ENCODE measurements around the gene NHP2. TPM values are rescaled to one million over a fixed set of nuclear protein-coding genes. Genes with fewer than 3 reads are reported as not detected.

The NHP2 gene
- total RNA-seq, 2 experiments from 2014 or later: 244 TPM

DNA sequence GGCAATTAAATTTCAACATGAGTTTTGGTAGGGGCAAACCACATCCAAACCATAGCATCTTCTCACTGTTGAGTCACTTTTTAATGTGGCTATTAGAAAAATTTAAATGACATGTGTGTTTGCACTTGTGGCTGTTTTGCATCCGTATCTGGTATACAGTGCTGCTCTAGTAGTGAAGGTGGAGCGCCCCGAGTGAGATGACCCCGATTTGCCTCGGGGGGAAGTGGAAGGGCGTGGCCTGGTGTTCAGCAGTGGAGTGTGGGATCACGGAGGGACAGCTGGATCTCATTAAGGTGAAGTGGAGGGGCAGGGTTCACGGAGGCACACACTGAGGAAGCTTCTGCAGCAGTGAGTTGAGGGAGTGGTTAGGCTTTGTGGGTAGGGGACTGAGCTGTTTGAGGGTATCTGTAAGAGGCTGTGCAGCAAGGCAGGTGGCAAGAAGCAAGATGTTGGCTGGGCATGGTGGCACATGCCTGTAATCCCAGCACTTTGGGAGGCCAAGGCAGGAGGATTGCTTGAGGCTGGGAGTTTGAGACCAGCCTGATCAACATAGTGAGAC lies 39.6 kb upstream of the NHP2 start:
- H3K9me3 Mint-ChIP-seq (ENCODE audit: low read depth): no peaks in the 10 kb centered on the region
- ChIA-PET POLR2A (interaction anchor here (0.6 kb wide), 1 partner anchor 1824 kb away, joined by 4 read pairs; no protein-coding TSS in a partner anchor), CTCF (no interaction called here)
- H3K36me3 Mint-ChIP-seq (ENCODE audit: low read depth): no peaks in the 10 kb centered on the region
- peaks cover 3% of the 10 kb centered on the region for H3K4me1 Mint-ChIP-seq
- no peak overlapping the region for H3K27ac Mint-ChIP-seq
- H3K4me3 Mint-ChIP-seq: no peak overlapping the region
- intact Hi-C loops (cut with DNase I, micrococcal nuclease): no loop called here
- DNase-seq (no peak), ATAC-seq (no peak)
- H3K27me3 Mint-ChIP-seq: peaks cover 20% of the 10 kb centered on the region

DNA sequence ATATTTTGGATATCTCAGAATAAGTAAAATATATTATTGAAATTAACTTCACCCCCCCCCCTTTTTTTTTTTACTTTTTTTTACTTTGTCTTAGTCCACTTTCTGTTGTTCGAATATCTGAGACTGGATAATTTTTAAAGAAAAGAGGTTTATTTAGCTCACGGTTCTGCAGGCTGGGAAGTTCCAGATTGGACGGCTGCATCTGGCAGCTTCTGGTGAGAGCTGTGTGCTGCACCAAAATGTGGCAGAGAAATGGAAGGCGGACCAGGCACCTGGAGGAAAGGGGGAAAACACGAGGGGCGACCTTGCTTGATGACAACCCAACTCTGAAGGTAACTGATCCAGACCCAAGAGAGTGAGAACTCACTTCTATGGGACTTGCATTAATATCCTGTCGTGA lies 39.1 kb upstream of the NHP2 start:
- ChIA-PET CTCF (no interaction called here), POLR2A (no interaction called here)
- H3K27ac Mint-ChIP-seq: no peak overlapping the region
- intact Hi-C loops (cut with DNase I, micrococcal nuclease): no loop called here
- ATAC-seq (no peak), DNase-seq (no peak)
- no peaks in the 10 kb centered on the region for H3K36me3 Mint-ChIP-seq (ENCODE audit: low read depth)
- no peaks in the 10 kb centered on the region for H3K9me3 Mint-ChIP-seq (ENCODE audit: low read depth)
- peaks cover 3% of the 10 kb centered on the region for H3K4me1 Mint-ChIP-seq
- no peak overlapping the region for H3K4me3 Mint-ChIP-seq
- peaks cover 21% of the 10 kb centered on the region for H3K27me3 Mint-ChIP-seq

DNA sequence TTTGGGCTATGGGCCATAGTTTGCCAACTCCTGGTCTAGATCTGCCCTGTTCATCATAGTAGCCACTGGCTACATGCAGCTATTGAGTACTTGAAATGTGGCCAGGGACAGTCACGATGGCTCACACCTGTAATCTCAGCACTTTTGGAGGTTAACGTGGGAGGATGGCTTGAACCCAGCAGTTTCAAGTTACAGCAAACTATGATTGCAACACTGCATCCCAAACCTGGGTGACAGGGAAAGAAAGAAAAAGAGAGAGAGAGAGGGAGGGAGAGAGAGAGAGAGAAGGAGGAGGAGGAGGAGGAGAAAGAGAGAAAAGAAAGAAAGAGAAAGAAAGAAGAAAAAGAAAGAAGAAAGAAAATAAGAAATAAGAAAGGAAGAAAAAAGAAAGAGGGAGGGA lies 38.6 kb upstream of the NHP2 start:
- POLR2A ChIA-PET: no interaction called here
- intact Hi-C loops (cut with DNase I, micrococcal nuclease): no loop called here
- no peak overlapping the region for H3K4me3 Mint-ChIP-seq
- peaks cover 21% of the 10 kb centered on the region for H3K27me3 Mint-ChIP-seq
- no peaks in the 10 kb centered on the region for H3K36me3 Mint-ChIP-seq (ENCODE audit: low read depth)
- no peaks in the 10 kb centered on the region for H3K9me3 Mint-ChIP-seq (ENCODE audit: low read depth)
- DNase-seq (no peak), ATAC-seq (no peak)
- CTCF ChIA-PET: no interaction called here
- H3K27ac Mint-ChIP-seq: no peak overlapping the region
- H3K4me1 Mint-ChIP-seq: peaks cover 3% of the 10 kb centered on the region

DNA sequence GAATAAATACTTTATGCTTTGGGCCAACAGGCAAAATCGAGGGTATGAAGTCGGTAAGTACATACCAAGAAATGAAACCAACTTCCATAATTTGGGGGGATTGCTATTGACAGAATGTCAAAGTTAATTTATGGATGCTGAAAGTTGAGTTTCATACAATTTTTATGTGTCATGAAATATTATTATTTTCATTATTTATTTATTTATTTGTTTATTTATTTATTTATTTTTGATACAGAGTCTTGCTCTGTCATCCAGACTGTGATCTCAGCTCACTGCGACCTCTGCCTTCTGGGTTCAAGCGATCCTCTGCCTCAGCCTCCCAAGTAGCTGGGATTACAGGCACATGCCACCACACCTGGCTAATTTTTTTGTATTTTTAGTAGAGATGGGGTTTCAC lies 38.0 kb upstream of the NHP2 start:
- no peaks in the 10 kb centered on the region for H3K36me3 Mint-ChIP-seq (ENCODE audit: low read depth)
- no peak overlapping the region for H3K4me3 Mint-ChIP-seq
- no peak overlapping the region for H3K27ac Mint-ChIP-seq
- H3K27me3 Mint-ChIP-seq: peaks cover 21% of the 10 kb centered on the region
- H3K9me3 Mint-ChIP-seq (ENCODE audit: low read depth): no peaks in the 10 kb centered on the region
- intact Hi-C loops (cut with DNase I, micrococcal nuclease): no loop called here
- DNase-seq (no peak), ATAC-seq (no peak)
- peaks cover 3% of the 10 kb centered on the region for H3K4me1 Mint-ChIP-seq
- CTCF ChIA-PET: no interaction called here
- POLR2A ChIA-PET: no interaction called here

DNA sequence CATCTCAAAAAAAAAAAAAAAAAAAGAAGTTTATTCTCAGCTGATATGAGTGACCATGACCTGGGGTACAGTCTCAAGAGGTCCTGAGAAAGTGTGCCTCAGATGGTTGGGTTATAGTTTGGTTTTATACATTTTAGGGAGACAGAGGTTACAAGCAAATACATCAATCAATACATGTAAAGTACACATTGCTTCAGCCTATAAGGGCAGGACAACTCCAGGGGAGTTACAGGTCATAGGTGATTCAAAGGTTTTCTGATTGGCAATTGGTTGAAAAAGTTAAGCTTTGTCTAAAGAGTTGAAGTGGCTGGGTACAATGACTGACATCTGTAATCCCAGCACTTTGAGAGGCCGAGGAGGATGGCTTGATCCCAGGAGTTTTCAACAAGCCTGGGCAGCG lies 35.7 kb upstream of the NHP2 start:
- no peaks in the 10 kb centered on the region for H3K9me3 Mint-ChIP-seq (ENCODE audit: low read depth)
- no peak overlapping the region for H3K4me3 Mint-ChIP-seq
- CTCF ChIA-PET: interaction anchor here (1.4 kb wide), 1 partner anchor 18 kb away, joined by 4 read pairs; no protein-coding TSS in a partner anchor
- H3K27me3 Mint-ChIP-seq: peaks cover 19% of the 10 kb centered on the region
- H3K36me3 Mint-ChIP-seq (ENCODE audit: low read depth): no peaks in the 10 kb centered on the region
- peaks cover 3% of the 10 kb centered on the region for H3K4me1 Mint-ChIP-seq
- intact Hi-C loops (cut with DNase I, micrococcal nuclease): no loop called here
- DNase-seq: no peak
- H3K27ac Mint-ChIP-seq: no peak overlapping the region
- ATAC-seq: no peak
- POLR2A ChIA-PET: interaction anchor here (0.6 to 0.8 kb wide), 2 partner anchors 9 to 15 kb away, joined by 3 read pairs; partner anchors contain the start of gene HNRNPAB

DNA sequence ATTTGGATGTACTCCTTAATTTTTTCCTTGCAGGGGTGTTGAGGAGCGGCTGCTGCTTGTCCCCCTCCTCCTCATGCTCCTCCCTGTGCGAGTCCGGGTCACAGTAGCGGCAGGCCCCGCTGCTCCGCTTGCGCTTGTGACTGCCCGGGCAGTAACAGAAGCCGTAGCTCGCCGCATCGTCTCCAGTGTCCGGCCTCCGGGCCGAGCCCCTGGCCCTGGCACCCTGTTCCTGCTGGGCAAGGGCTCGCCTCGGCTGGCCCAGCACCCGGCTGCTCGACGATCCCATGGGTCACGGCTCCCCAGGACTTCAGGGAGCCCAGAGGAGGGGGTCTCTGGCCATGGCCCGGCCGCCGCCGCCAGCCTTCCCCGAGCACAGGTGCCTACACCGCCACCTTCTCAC lies 33.3 kb upstream of the NHP2 start, which contains the start of gene GMCL2:
Gene GMCL2 (minus strand): TSS at position 358 of the 400 bp plus-strand sequence. CDS start 72 bp downstream, at position 286.
- Mint-ChIP-seq H3K9me3 (ENCODE audit: low read depth) (no peaks in the 10 kb centered on the region), H3K27me3 (peaks cover 9% of the 10 kb centered on the region), H3K4me1 (peaks cover 6% of the 10 kb centered on the region), H3K27ac (no peak within 1 kb of the TSS), H3K36me3 (ENCODE audit: low read depth) (no peaks in the 10 kb centered on the region), H3K4me3 (no peak within 1 kb of the TSS)
- DNase-seq (no peak), ATAC-seq (no peak)
- CTCF ChIA-PET: no interaction called here
- POLR2A ChIA-PET: no interaction called here
- intact Hi-C loops (cut with DNase I, micrococcal nuclease): no loop called here

DNA sequence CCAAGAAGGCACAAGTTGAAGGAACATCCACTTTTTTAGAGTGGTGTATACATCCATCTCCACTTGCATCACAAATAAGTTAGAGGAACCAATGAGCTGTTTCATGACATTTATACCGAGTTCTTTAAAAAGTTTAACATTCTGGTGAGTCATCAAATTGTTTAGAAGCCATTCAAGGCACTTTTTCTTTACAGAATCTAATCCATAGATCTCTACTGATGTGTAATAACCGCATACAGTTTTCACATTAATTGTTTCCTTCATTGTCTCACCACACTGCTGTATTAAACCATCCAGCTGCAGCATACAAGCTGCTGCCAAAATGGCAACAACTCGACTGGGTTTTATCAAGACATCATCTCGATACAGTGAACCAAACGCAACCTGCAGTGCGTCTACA lies 32.7 kb upstream of the NHP2 start:
- intact Hi-C loops (cut with DNase I, micrococcal nuclease): no loop called here
- Mint-ChIP-seq H3K36me3 (ENCODE audit: low read depth) (no peaks in the 10 kb centered on the region), H3K27ac (no peak overlapping the region), H3K4me3 (no peak overlapping the region), H3K27me3 (peaks cover 9% of the 10 kb centered on the region), H3K4me1 (peaks cover 7% of the 10 kb centered on the region), H3K9me3 (ENCODE audit: low read depth) (no peaks in the 10 kb centered on the region)
- ATAC-seq (peak; percentile 30), DNase-seq (no peak)
- ChIA-PET POLR2A (no interaction called here), CTCF (no interaction called here)

DNA sequence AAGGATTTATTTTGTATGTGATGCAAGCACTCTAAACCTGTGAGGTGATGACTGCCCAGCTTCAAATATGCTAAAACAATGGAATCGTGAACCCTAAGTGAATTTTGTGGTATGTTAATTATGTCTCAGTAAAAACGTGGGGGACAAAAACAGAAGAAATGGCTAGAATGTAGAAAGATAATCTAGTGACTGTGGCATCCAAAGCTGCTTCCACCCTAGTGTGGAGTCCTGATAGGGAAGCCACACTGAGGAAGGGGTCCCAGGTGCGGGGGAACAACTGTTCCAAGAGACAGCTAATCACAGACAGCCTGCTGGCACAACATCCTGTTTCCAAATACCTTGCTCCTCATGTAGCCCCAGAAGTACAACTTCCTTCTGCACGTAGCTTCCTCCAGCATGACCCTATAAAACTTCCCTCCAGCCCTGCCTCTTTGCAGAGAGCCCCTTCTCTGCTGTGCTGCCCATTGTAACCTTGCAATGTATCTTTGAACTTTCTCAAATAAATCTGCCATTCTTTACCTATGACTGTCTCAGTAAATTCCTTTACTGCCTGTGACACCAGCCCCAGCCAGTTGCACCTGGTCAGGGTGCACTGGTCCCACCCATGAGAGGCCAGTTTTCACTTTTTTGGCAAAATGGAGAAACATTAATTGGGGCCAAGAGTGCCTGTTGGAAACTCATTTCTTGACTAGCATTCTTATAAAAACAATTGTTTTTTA lies 28.6 kb upstream of the NHP2 start:
- ATAC-seq: peak; percentile 26
- Mint-ChIP-seq H3K9me3 (ENCODE audit: low read depth) (no peaks in the 10 kb centered on the region), H3K27ac (no peak overlapping the region), H3K27me3 (no peaks in the 10 kb centered on the region), H3K36me3 (ENCODE audit: low read depth) (no peaks in the 10 kb centered on the region), H3K4me1 (peaks cover 7% of the 10 kb centered on the region), H3K4me3 (no peak overlapping the region)
- POLR2A ChIA-PET: interaction anchor here (1.5 kb wide), 1 partner anchor 22 kb away, joined by 3 read pairs; the partner anchor contains the start of gene HNRNPAB
- CTCF ChIA-PET: interaction anchor here (0.6 kb wide), 1 partner anchor 116 kb away, joined by 3 read pairs; no protein-coding TSS in a partner anchor
- no peak for DNase-seq
- intact Hi-C loops (cut with DNase I, micrococcal nuclease): no loop called here

DNA sequence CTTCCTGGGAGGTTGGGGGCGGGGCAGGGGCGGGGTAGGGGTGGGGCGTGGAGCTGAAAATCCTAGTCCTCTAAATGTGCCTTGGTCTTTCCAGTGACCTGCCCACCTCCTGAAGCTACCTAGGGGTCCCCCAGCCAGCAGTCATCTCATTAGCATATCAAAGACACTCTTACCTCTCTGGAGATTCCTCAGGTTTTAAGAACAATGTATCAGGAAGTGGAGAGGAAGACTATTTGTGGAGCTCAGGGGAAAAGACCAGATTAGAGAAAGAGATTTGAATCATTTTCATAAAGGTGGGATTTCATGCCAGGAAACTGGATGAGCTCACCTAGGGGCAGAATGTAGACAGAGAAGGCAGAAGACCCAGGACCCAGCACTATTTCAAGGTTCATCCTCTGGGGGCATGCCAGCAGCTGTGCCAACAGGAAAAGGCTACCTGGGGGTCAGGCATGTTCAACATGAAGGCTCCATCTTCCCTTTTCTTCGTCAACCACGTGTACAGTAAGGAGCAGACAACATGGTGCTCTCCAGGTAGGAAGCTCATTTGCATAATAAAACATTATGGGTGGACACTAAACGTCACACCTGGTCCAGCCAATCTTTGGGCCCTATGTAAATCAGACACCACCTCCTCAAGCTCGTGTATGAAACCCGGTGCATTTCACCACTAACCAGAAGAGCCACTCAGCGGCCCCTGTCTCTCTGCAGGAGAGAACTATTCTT lies 26.6 kb upstream of the NHP2 start:
- Mint-ChIP-seq H3K4me3 (no peak overlapping the region), H3K4me1 (peaks cover 7% of the 10 kb centered on the region), H3K36me3 (ENCODE audit: low read depth) (no peaks in the 10 kb centered on the region), H3K27ac (no peak overlapping the region), H3K27me3 (peaks cover 2% of the 10 kb centered on the region), H3K9me3 (ENCODE audit: low read depth) (no peaks in the 10 kb centered on the region)
- no peak for ATAC-seq
- ChIA-PET CTCF (interaction anchor here (0.6 to 1.4 kb wide), 2 partner anchors 118 to 611 kb away, joined by 3 to 4 read pairs; no protein-coding TSS in a partner anchor), POLR2A (interaction anchor here (0.6 kb wide), 2 partner anchors 9 to 33 kb away, joined by 3 read pairs; no protein-coding TSS in a partner anchor)
- DNase-seq: no peak
- intact Hi-C loops (cut with DNase I, micrococcal nuclease): no loop called here

DNA sequence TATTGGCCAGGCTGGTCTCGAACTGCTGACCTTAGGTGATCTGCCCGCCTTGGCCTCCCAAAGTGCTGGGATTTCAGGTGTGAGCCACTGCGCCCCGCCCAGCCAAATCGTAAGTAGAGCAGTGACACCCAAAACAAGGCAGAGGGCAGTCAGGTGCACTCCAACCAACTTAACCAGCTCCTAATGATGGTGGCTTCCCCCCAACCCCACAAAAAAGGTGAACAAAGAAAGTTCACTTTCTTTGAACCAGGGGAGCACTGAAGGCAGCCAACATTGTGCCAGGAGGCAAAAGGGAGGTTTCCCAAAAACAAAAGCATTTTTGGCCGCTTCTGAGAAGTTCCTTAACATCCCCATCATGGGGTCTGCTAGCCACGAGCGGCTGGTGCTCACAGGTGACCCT lies 23.9 kb upstream of the NHP2 start:
- ATAC-seq: no peak
- no peaks in the 10 kb centered on the region for H3K36me3 Mint-ChIP-seq (ENCODE audit: low read depth)
- ChIA-PET POLR2A (no interaction called here), CTCF (interaction anchor here (0.7 kb wide), 1 partner anchor 119 kb away, joined by 3 read pairs; no protein-coding TSS in a partner anchor)
- H3K27ac Mint-ChIP-seq: no peak overlapping the region
- no peaks in the 10 kb centered on the region for H3K9me3 Mint-ChIP-seq (ENCODE audit: low read depth)
- DNase-seq: no peak
- intact Hi-C loops (cut with DNase I, micrococcal nuclease): no loop called here
- no peak overlapping the region for H3K4me3 Mint-ChIP-seq
- peaks cover 7% of the 10 kb centered on the region for H3K4me1 Mint-ChIP-seq
- peaks cover 2% of the 10 kb centered on the region for H3K27me3 Mint-ChIP-seq

DNA sequence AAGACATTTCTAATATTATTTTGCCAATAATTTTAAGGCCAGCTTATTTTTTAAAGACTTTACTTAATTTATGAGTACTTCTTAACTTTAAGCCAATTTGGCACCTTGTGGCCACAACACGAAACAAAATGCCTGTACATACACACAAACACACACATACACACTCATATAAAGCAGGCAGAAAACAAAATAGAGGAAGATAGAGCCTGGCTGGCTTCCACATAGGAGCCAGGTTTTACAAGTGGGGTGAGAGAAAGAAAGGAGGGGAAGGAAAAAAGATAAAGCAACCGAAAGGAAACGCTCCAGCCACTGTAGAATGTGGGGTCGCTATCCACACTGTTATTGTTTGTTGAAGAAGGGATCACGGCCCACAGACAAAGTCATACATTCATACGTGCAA lies 23.1 kb upstream of the NHP2 start:
- ATAC-seq: no peak
- H3K27me3 Mint-ChIP-seq: peaks cover 2% of the 10 kb centered on the region
- H3K4me3 Mint-ChIP-seq: no peak overlapping the region
- CTCF ChIA-PET: interaction anchor here (1.1 to 1.7 kb wide), 2 partner anchors 9 to 87 kb away, joined by 3 read pairs; no protein-coding TSS in a partner anchor
- no peak for DNase-seq
- H3K27ac Mint-ChIP-seq: no peak overlapping the region
- H3K4me1 Mint-ChIP-seq: no peaks in the 10 kb centered on the region
- POLR2A ChIA-PET: no interaction called here
- no peaks in the 10 kb centered on the region for H3K36me3 Mint-ChIP-seq (ENCODE audit: low read depth)
- intact Hi-C loops (cut with DNase I, micrococcal nuclease): no loop called here
- no peaks in the 10 kb centered on the region for H3K9me3 Mint-ChIP-seq (ENCODE audit: low read depth)

Measured in activated CD4-positive, alpha-beta T cell treated with anti-CD3 and anti-CD28 coated beads for 36 hours (primary cell).